GM12878 (cell line): ENCODE data around the gene FGF12.

Experiments used
- ASH2L ChIP-seq: fragments of 300-600, 200-600 bp; sonication (generic); IDR thresholded peaks from 2 replicates; pipeline ENCODE4 v1.6.1; 2017; ENCODE audit warnings: low read depth, mild to moderate bottlenecking, borderline replicate concordance
- CREB1 ChIP-seq: IDR thresholded peaks from 2 replicates; pipeline ENCODE4 v1.6.1; 2012; ENCODE audit warnings: low read depth, mild to moderate bottlenecking, inconsistent platforms
- EGR1 ChIP-seq, 2 experiments: IDR thresholded peaks; 1 replicate in 1 of 2; 2 replicates in 1 of 2; pipeline ENCODE4 v1.6.1; 2011 to 2012; ENCODE audit warnings: low read depth in 2 of 2, low read length in 2 of 2, borderline replicate concordance in 1 of 2, mild to moderate bottlenecking in 1 of 2, moderate library complexity in 1 of 2
- NFYB ChIP-seq: IDR thresholded peaks from 2 replicates; pipeline ENCODE4 v1.6.1; 2011; ENCODE audit warnings: low read depth, mild to moderate bottlenecking, low read length, improper control_type of control experiment, moderate library complexity; ENCODE audit not compliant: insufficient read depth
- POLR2A ChIP-seq: IDR thresholded peaks from 2 replicates; pipeline ENCODE4 v1.6.1; 2011; ENCODE audit warnings: low read depth, mild to moderate bottlenecking, low read length
- RAD21 ChIP-seq: IDR thresholded peaks from 2 replicates; pipeline ENCODE4 v1.6.1; 2011; ENCODE audit warnings: mild to moderate bottlenecking, low read depth, low read length, moderate library complexity; ENCODE audit not compliant: insufficient read depth
- RB1 ChIP-seq: fragments of 450-650 bp; formaldehyde crosslinking; IDR thresholded peaks from 2 replicates; pipeline ENCODE4 v1.6.1; 2017; ENCODE audit warnings: mild to moderate bottlenecking, borderline replicate concordance
- SMC3 ChIP-seq: IDR thresholded peaks from 2 replicates; pipeline ENCODE4 v1.6.1; 2011; ENCODE audit warnings: low read length, improper control_type of control experiment, borderline replicate concordance
- TF ChIP-seq, protein P1 (sequence below): fragments of 450-650 bp; IDR thresholded peaks from 2 replicates; pipeline ENCODE4 v1.6.1; 2017; ENCODE audit warnings: mild to moderate bottlenecking
- TF ChIP-seq, protein P2 (sequence below): fragments of 450-650 bp; IDR thresholded peaks from 2 replicates; pipeline ENCODE4 v1.6.1; 2016; ENCODE audit warnings: mild to moderate bottlenecking
- TF ChIP-seq, protein P3 (sequence below), 3 experiments: IDR thresholded peaks in 2 of 3; conservative IDR thresholded peaks in 1 of 3; 2 replicates each; pipeline ENCODE4 v1.5.1; 2011; ENCODE audit warnings: low read depth in 3 of 3, low read length in 3 of 3, mild to moderate bottlenecking in 3 of 3, control low read depth in 2 of 3, moderate library complexity in 2 of 3, inconsistent platforms in 1 of 3, mixed read lengths in 1 of 3; ENCODE audit not compliant: control insufficient read depth in 2 of 3, insufficient read depth in 1 of 3; ENCODE audit errors: extremely low read depth in 1 of 3

DNA sequence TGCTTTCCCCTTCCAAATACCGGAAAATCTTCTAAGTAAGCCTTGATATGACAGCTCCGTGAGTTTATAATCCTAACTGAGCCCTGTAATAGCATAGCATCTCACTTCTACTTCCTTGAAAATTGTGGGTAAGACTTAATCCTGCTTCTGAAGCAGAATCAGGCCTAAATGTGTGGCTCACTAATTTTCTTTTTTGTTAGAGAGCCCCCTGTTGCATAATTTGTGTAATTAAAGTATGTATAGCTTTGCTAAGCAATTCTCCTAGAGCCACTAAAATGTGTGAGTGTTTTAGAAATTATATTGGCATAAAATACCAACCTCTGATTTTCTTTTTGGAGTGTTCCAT lies 304.4 kb downstream of the FGF12 start:
- no peak for TF ChIP-seq CREB1
- TF ChIP-seq, protein P1, sequence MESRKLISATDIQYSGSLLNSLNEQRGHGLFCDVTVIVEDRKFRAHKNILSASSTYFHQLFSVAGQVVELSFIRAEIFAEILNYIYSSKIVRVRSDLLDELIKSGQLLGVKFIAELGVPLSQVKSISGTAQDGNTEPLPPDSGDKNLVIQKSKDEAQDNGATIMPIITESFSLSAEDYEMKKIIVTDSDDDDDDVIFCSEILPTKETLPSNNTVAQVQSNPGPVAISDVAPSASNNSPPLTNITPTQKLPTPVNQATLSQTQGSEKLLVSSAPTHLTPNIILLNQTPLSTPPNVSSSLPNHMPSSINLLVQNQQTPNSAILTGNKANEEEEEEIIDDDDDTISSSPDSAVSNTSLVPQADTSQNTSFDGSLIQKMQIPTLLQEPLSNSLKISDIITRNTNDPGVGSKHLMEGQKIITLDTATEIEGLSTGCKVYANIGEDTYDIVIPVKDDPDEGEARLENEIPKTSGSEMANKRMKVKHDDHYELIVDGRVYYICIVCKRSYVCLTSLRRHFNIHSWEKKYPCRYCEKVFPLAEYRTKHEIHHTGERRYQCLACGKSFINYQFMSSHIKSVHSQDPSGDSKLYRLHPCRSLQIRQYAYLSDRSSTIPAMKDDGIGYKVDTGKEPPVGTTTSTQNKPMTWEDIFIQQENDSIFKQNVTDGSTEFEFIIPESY: no peak
- TF ChIP-seq, protein P2, sequence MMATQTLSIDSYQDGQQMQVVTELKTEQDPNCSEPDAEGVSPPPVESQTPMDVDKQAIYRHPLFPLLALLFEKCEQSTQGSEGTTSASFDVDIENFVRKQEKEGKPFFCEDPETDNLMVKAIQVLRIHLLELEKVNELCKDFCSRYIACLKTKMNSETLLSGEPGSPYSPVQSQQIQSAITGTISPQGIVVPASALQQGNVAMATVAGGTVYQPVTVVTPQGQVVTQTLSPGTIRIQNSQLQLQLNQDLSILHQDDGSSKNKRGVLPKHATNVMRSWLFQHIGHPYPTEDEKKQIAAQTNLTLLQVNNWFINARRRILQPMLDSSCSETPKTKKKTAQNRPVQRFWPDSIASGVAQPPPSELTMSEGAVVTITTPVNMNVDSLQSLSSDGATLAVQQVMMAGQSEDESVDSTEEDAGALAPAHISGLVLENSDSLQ: no peak
- no peak for TF ChIP-seq EGR1 (IDR thresholded peaks at IDR 0.05; ENCODE audit: borderline replicate concordance in 1 of 2, low read depth in 2 of 2, low read length in 2 of 2)
- TF ChIP-seq, protein P3, sequence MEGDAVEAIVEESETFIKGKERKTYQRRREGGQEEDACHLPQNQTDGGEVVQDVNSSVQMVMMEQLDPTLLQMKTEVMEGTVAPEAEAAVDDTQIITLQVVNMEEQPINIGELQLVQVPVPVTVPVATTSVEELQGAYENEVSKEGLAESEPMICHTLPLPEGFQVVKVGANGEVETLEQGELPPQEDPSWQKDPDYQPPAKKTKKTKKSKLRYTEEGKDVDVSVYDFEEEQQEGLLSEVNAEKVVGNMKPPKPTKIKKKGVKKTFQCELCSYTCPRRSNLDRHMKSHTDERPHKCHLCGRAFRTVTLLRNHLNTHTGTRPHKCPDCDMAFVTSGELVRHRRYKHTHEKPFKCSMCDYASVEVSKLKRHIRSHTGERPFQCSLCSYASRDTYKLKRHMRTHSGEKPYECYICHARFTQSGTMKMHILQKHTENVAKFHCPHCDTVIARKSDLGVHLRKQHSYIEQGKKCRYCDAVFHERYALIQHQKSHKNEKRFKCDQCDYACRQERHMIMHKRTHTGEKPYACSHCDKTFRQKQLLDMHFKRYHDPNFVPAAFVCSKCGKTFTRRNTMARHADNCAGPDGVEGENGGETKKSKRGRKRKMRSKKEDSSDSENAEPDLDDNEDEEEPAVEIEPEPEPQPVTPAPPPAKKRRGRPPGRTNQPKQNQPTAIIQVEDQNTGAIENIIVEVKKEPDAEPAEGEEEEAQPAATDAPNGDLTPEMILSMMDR (IDR thresholded peaks at IDR 0.05 in 2 of 3, conservative IDR thresholded peaks at IDR 0.05 in 1 of 3; ENCODE audit: control insufficient read depth in 2 of 3, extremely low read depth in 1 of 3, insufficient read depth in 1 of 3, low read depth in 3 of 3, low read length in 3 of 3): peak; percentile 16 to 44 (median 19); a peak in 2 of 6 replicates
- peak; percentile 19; the same call in 1 of the 2 replicates for TF ChIP-seq SMC3
- no peak for TF ChIP-seq NFYB
- TF ChIP-seq RAD21: peak; percentile 37; the same call in 1 of the 2 replicates
- no peak for TF ChIP-seq POLR2A
- no peak for TF ChIP-seq ASH2L
- no peak for TF ChIP-seq RB1
